HepG2 (cell line): ENCODE results near the gene UBTD1. TPM values are rescaled to one million over a fixed set of nuclear protein-coding genes. Genes with fewer than 3 reads are reported as not detected.

Experiments used
- ATAC-seq: fragments of 200-7000 bp; cut with Tn5 transposase; 3 replicates; pipeline ENCODE4 v1.9.1; 2020; ENCODE audit warnings: mild to moderate bottlenecking, moderate library complexity
- BruUV-seq: library from RNA; stranded (reverse); fragments of 400-500 nt; replicated peaks from 2 replicates; lab custom pipeline; 2021; lab: Mats Ljungman, UMichigan
- CTCF ChIA-PET: fragments of 300-600 bp; formaldehyde crosslinking; extraction: SDS; loops from one replicate; lab custom pipeline; 2021; ENCODE audit warnings: low total read pairs, inconsistent platforms, low intra/inter-chr PET ratio; lab: Yijun Ruan, JAX
- POLR2A ChIA-PET: fragments of 350-600 bp; sonication (Branson Sonifier 250); formaldehyde crosslinking; loops from one replicate; lab custom pipeline; 2020; ENCODE audit warnings: antibody characterized with exemption, inconsistent platforms; lab: Yijun Ruan, JAX
- DNase-seq: peaks from one replicate; pipeline ENCODE4 v3.0.0-alpha.2; 2015; ENCODE audit warnings: low spot score
- FAIRE-seq: peaks from 3 replicates; lab custom pipeline; 2011; peaks lifted over from hg19 to GRCh38; lab: Jason Lieb, UNC
- H2AFZ ChIP-seq: one replicate; pipeline ENCODE4 v1.6.1; 2011; ENCODE audit warnings: low read length, inconsistent platforms
- H3K27ac ChIP-seq: fragments of 300-600 bp; 3 replicates; pipeline ENCODE4 v1.8.0; 2011; ENCODE audit warnings: mixed run types, mild to moderate bottlenecking, mixed read lengths, low read length, inconsistent platforms; ENCODE audit not compliant: insufficient read depth; ENCODE audit errors: extremely low read length
- H3K27me3 ChIP-seq, 2 experiments: fragments of 200-600 bp in 1 of 2; 2 replicates in 1 of 2; 3 replicates in 1 of 2; pipeline versions ENCODE4 v1.6.0 to v1.8.0; 2011; ENCODE audit warnings: low read length in 2 of 2, mild to moderate bottlenecking in 2 of 2, moderate library complexity in 2 of 2, inconsistent platforms in 1 of 2; ENCODE audit not compliant: insufficient read depth in 2 of 2, control insufficient read depth in 1 of 2
- H3K36me3 ChIP-seq, 2 experiments: fragments of 200-600 bp in 1 of 2; replicated peaks in 1 of 2; 2 replicates in 1 of 2; 3 replicates in 1 of 2; pipeline versions ENCODE4 v1.5.1 to v1.8.0; 2011; ENCODE audit warnings: low read length in 2 of 2, inconsistent platforms in 1 of 2; ENCODE audit not compliant: insufficient read depth in 2 of 2, control insufficient read depth in 1 of 2
- H3K4me1 ChIP-seq: 2 replicates; pipeline ENCODE4 v1.5.1; 2012; ENCODE audit warnings: low read length, inconsistent platforms; ENCODE audit not compliant: insufficient read depth
- H3K4me2 ChIP-seq: 2 replicates; pipeline ENCODE4 v1.6.0; 2011; ENCODE audit warnings: low read depth, low read length, inconsistent platforms
- H3K4me3 ChIP-seq, 3 experiments: fragments of 200-600 bp in 1 of 3; sonication (generic), shearing (Covaris generic) in 1 of 3; replicated peaks in 1 of 3; 2 replicates each; pipeline ENCODE4 v1.5.1; 2011 to 2016; ENCODE audit warnings: low read length in 3 of 3, inconsistent platforms in 2 of 3, low read depth in 2 of 3, mild to moderate bottlenecking in 2 of 3, control low read depth in 1 of 3, mixed read lengths in 1 of 3; ENCODE audit not compliant: insufficient read depth in 1 of 3
- H3K79me2 ChIP-seq: one replicate; pipeline ENCODE4 v1.6.1; 2011; ENCODE audit warnings: low read length, inconsistent platforms; ENCODE audit not compliant: insufficient read depth
- H3K9ac ChIP-seq: 2 replicates; pipeline ENCODE4 v1.6.0; 2011; ENCODE audit warnings: mild to moderate bottlenecking, low read depth, low read length, inconsistent platforms; ENCODE audit not compliant: insufficient read depth
- H3K9me3 ChIP-seq: 2 replicates; pipeline ENCODE4 v1.5.1; 2012; ENCODE audit warnings: mild to moderate bottlenecking, low read length
- H4K20me1 ChIP-seq: 2 replicates; pipeline ENCODE4 v1.6.0; 2011; ENCODE audit warnings: inconsistent platforms, mild to moderate bottlenecking, low read length, moderate library complexity; ENCODE audit not compliant: insufficient read depth
- ATRX ChIP-seq: sonication (generic); formaldehyde crosslinking; IDR thresholded peaks from 2 replicates; pipeline ENCODE4 v1.4.0; 2020; ENCODE audit warnings: missing genetic modification reagents, borderline replicate concordance
- DMAP1 ChIP-seq: IDR thresholded peaks from 2 replicates; pipeline ENCODE4 v1.6.1; 2016
- DNMT3B ChIP-seq: conservative IDR thresholded peaks from 2 replicates; pipeline ENCODE4 v1.6.1; 2016; ENCODE audit warnings: missing biosample characterization, control low read depth
- ETS1 ChIP-seq: sonication (generic); formaldehyde crosslinking; IDR thresholded peaks from 2 replicates; pipeline ENCODE4 v1.4.0; 2020; ENCODE audit warnings: missing genetic modification reagents
- FOXO1 ChIP-seq: sonication (generic); formaldehyde crosslinking; IDR thresholded peaks from 2 replicates; pipeline ENCODE4 v1.4.0; 2020; ENCODE audit warnings: missing genetic modification reagents
- GATAD2A ChIP-seq: IDR thresholded peaks from 2 replicates; pipeline ENCODE4 v1.6.1; 2016
- HNRNPL ChIP-seq: fragments of 200-400 bp; formaldehyde crosslinking; IDR thresholded peaks from 2 replicates; pipeline ENCODE4 v1.6.1; 2017; ENCODE audit warnings: mild to moderate bottlenecking, low read depth, low read length
- MLLT10 ChIP-seq: sonication (generic); formaldehyde crosslinking; IDR thresholded peaks from 2 replicates; pipeline ENCODE4 v1.4.0; 2020; ENCODE audit warnings: missing genetic modification reagents
- NCOR1 ChIP-seq: fragments of 200-600 bp; sonication (generic); IDR thresholded peaks from 2 replicates; pipeline ENCODE4 v1.7.0; 2017; ENCODE audit warnings: antibody characterized with exemption, low read length, borderline replicate concordance
- PHB2 ChIP-seq: fragments of 450-650 bp; IDR thresholded peaks from 2 replicates; pipeline ENCODE4 v1.6.1; 2018; ENCODE audit not compliant: partially characterized antibody
- RBM22 ChIP-seq: fragments of 200-400 bp; formaldehyde crosslinking; optimal IDR thresholded peaks from 2 replicates; pipeline ENCODE3; 2017; ENCODE audit warnings: mild to moderate bottlenecking, low read length, moderate library complexity
- RERE ChIP-seq: IDR thresholded peaks from 2 replicates; pipeline ENCODE4 v1.6.1; 2016; ENCODE audit warnings: low read depth, missing genetic modification reagents, missing compliant biosample characterization
- SIX1 ChIP-seq: sonication (generic); formaldehyde crosslinking; IDR thresholded peaks from 2 replicates; pipeline ENCODE4 v1.4.0; 2020; ENCODE audit warnings: missing genetic modification reagents, borderline replicate concordance
- SP1 ChIP-seq, 2 experiments: fragments of 450-650 bp in 1 of 2; sonication (generic) in 1 of 2; formaldehyde crosslinking in 1 of 2; IDR thresholded peaks; 2 replicates each; pipeline versions ENCODE4 v1.4.0 to v1.6.1; 2016 to 2020; ENCODE audit warnings: missing genetic modification reagents in 1 of 2
- ZNF276 ChIP-seq: sonication (generic); formaldehyde crosslinking; IDR thresholded peaks from 2 replicates; pipeline ENCODE4 v1.4.0; 2020; ENCODE audit warnings: mild to moderate bottlenecking, low read depth, missing genetic modification reagents
- ZNF549 ChIP-seq: sonication (generic); formaldehyde crosslinking; IDR thresholded peaks from 2 replicates; pipeline ENCODE4 v1.5.0; 2020; ENCODE audit warnings: missing genetic modification reagents
- ZNF567 ChIP-seq: sonication (generic); formaldehyde crosslinking; IDR thresholded peaks from 2 replicates; pipeline ENCODE4 v1.8.1; 2023; ENCODE audit warnings: mild to moderate bottlenecking, missing genetic modification reagents, borderline replicate concordance
- ZNF775 ChIP-seq: sonication (generic); formaldehyde crosslinking; IDR thresholded peaks from 2 replicates; pipeline ENCODE4 v1.4.0; 2020; ENCODE audit warnings: missing genetic modification reagents, mild to moderate bottlenecking, moderate library complexity, borderline replicate concordance
- whole genome bisulfite sequencing: methylation state at CpG from one replicate; pipeline ENCODE4 v1.1.6; 2017; ENCODE audit warnings: low lambda C conversion rate; 5-methylcytosine and 5-hydroxymethylcytosine counted together
- in situ Hi-C: cut with HindIII; loops from 2 replicates; pipeline ENCODE4 v1.10.0; 2017; ENCODE audit warnings: low pct_unique_long_range_greater_than_20kb; ENCODE audit not compliant: extremely low pct_ligation_motif_present
- intact Hi-C: fragments of 100-400 bp; cut with micrococcal nuclease; formaldehyde crosslinking; loops from one replicate; pipeline ENCODE4 v1.10.0; 2022; ENCODE audit not compliant: unreplicated experiment
- polyA plus RNA-seq, 8 experiments: library from polyadenylated mRNA; depleted of rRNA in 3 of 8; stranded (reverse) in 7 of 8; unstranded in 1 of 8; fragments of >200 nt; fragmentation: Illumina TruSeq in 4 of 8; extraction: Trizol in 4 of 8; gene quantifications; 2 replicates each; pipeline versions ENCODE4 v1.2.1 to v1.2.3, GENCODE V29; 2011 to 2016; ENCODE audit warnings: low read depth in 4 of 8, missing spikeins in 1 of 8, mixed read lengths in 1 of 8; ENCODE audit not compliant: insufficient read depth in 1 of 8
- total RNA-seq, 5 experiments: library from RNA; depleted of rRNA; stranded (reverse); fragments of >200 nt; fragmentation: Illumina TruSeq; extraction: Trizol; gene quantifications; 2 replicates each; pipeline ENCODE4 v1.2.3, GENCODE V29; 2016; ENCODE audit warnings: low read depth in 1 of 5

The UBTD1 gene
- total and polyA plus RNA-seq, 2 of the 13 experiments (the other 11 are each of a cell fraction or from before 2014, with no cell fraction given): 7.9 to 10.0 TPM

GRCh38 chr10:97517778-97518300 is 19.1 kb downstream of the UBTD1 start:
- POLR2A ChIA-PET: interaction anchor here (0.9 kb wide), 1 partner anchor 19 kb away, joined by 3 read pairs; the partner anchor contains the start of genes MMS19 and UBTD1
- Histone ChIP-seq H4K20me1 (no peaks in the 10 kb centered on the region; the same call in 1 of the 2 replicates), H3K9ac (no peak overlapping the region), H3K9me3 (no peaks in the 10 kb centered on the region), H3K36me3 (no peaks in the 10 kb centered on the region), H3K4me3 (no peak overlapping the region), H2AFZ (no peak overlapping the region), H3K79me2 (no peaks in the 10 kb centered on the region), H3K4me2 (no peak overlapping the region), H3K4me1 (peaks cover 14% of the 10 kb centered on the region), H3K27ac (no peak overlapping the region), H3K27me3 (no peaks in the 10 kb centered on the region)
- CTCF ChIA-PET: no interaction called here
- ATAC-seq (no peak), DNase-seq (no peak), FAIRE-seq (no peak)
- WGBS: 78% methylated on average over 6 of the region's 6 CpGs
- no TSS peak for BruUV-seq
- intact Hi-C loops (no loop called here), in situ Hi-C loops (no loop called here)
- TF ChIP-seq ATRX (CRISPR knock-in tag) (no peak), GATAD2A (CRISPR knock-in tag) (no peak), ZNF276 (CRISPR knock-in tag) (no peak), NCOR1 (no peak), SP1 (IDR thresholded peaks at IDR 0.05) (no peak), SP1 (CRISPR knock-in tag; IDR thresholded peaks at IDR 0.05) (no peak), RERE (no peak), ZNF549 (CRISPR knock-in tag) (no peak), ZNF567 (CRISPR knock-in tag) (no peak), SIX1 (no peak), ZNF775 (CRISPR knock-in tag) (no peak), FOXO1 (CRISPR knock-in tag) (no peak), DNMT3B (no peak), RBM22 (no peak), HNRNPL (no peak), MLLT10 (CRISPR knock-in tag) (no peak), DMAP1 (CRISPR knock-in tag) (no peak), PHB2 (no peak), ETS1 (CRISPR knock-in tag) (no peak)
